ENCODE results near the gene HOXA7. TPM values are rescaled to one million over a fixed set of nuclear protein-coding genes. Genes with fewer than 3 reads are reported as not detected.

The HOXA7 gene
- polyA plus RNA-seq, 1 experiment, result 4.4 TPM

- no peak for TF ChIP-seq CTCF (IDR thresholded peaks at IDR 0.05; ENCODE audit: insufficient read depth, low read depth, low read length)
- Histone ChIP-seq H3K36me3 (ENCODE audit: control insufficient read depth, insufficient read depth, low read length) (peaks cover 2% of the 10 kb centered on the region; the same call in 1 of the 2 replicates), H3K4me3 (ENCODE audit: low read depth, low read length) (no peak overlapping the region), H3K27me3 (ENCODE audit: control insufficient read depth, insufficient read depth, low read length) (peaks cover 14% of the 10 kb centered on the region)
- no peak for DNase-seq (ENCODE audit: low read depth)
- POLR2A ChIA-PET, result no interaction called here
- CTCF ChIA-PET, result interaction anchor here (0.6 to 1.2 kb wide), 2 partner anchors 12 to 70 kb away, joined by 5 to 6 read pairs; no protein-coding TSS in a partner anchor
Observed at GRCh38 chr7:27113991-27114769, 42.3 kb downstream of the HOXA7 start.

- CTCF ChIA-PET, result no interaction called here
- Histone ChIP-seq H3K36me3 (ENCODE audit: control insufficient read depth, insufficient read depth, low read length) (peaks cover 2% of the 10 kb centered on the region; the same call in 1 of the 2 replicates), H3K27me3 (ENCODE audit: control insufficient read depth, insufficient read depth, low read length) (peaks cover 14% of the 10 kb centered on the region), H3K4me3 (ENCODE audit: low read depth, low read length) (no peak overlapping the region; the same call in 1 of the 2 replicates)
- POLR2A ChIA-PET, result no interaction called here
- no peak for DNase-seq (ENCODE audit: low read depth)
- TF ChIP-seq CTCF (IDR thresholded peaks at IDR 0.05; ENCODE audit: insufficient read depth, low read depth, low read length), result no peak
Observed at GRCh38 chr7:27112955-27113949, 43.2 kb downstream of the HOXA7 start.

- ChIA-PET POLR2A (no interaction called here), CTCF (no interaction called here)
- Histone ChIP-seq H3K4me3 (ENCODE audit: low read depth, low read length) (no peak overlapping the region), H3K36me3 (ENCODE audit: control insufficient read depth, insufficient read depth, low read length) (peaks cover 2% of the 10 kb centered on the region; the same call in 1 of the 2 replicates), H3K27me3 (ENCODE audit: control insufficient read depth, insufficient read depth, low read length) (peaks cover 14% of the 10 kb centered on the region)
- no peak for DNase-seq (ENCODE audit: low read depth)
- no peak for TF ChIP-seq CTCF (IDR thresholded peaks at IDR 0.05; ENCODE audit: insufficient read depth, low read depth, low read length)
Observed at GRCh38 chr7:27112361-27112760, 44.1 kb downstream of the HOXA7 start.

GRCh38 chr7:27111751-27112277 is 44.7 kb downstream of the HOXA7 start:
- ChIA-PET CTCF (interaction anchor here (1.0 kb wide), 1 partner anchor 39 kb away, joined by 3 read pairs; no protein-coding TSS in a partner anchor), POLR2A (no interaction called here)
- no peak for TF ChIP-seq CTCF (IDR thresholded peaks at IDR 0.05; ENCODE audit: insufficient read depth, low read depth, low read length)
- H3K36me3 ChIP-seq (ENCODE audit: control insufficient read depth, insufficient read depth, low read length), result peaks cover 2% of the 10 kb centered on the region; the same call in 1 of the 2 replicates
- no peak overlapping the region for H3K4me3 ChIP-seq (ENCODE audit: low read depth, low read length)
- H3K27me3 ChIP-seq (ENCODE audit: control insufficient read depth, insufficient read depth, low read length), result peaks cover 13% of the 10 kb centered on the region
- no peak for DNase-seq (ENCODE audit: low read depth)
